Activated CD8-positive, alpha-beta T cell treated with anti-CD3 and anti-CD28 coated beads, Interleukin-2, amount 10 ng/mL, durations not matched to agents 7 days and 5 days (primary cell): Measurements from ENCODE around the gene TDP1. TPM values are rescaled to one million over a fixed set of nuclear protein-coding genes. Genes with fewer than 3 reads are reported as not detected.

ENCODE experiments used
- ATAC-seq: fragments of 150-1000 bp; cut with Tn5 transposase; one replicate; pipeline ENCODE4 v1.10.0; 2021; ENCODE audit warnings: moderate library complexity
- CTCF ChIA-PET: fragments of 350-600 bp; sonication (Branson Sonifier 250); formaldehyde crosslinking; loops from one replicate; lab custom pipeline; 2021; ENCODE audit warnings: antibody characterized with exemption; lab: Charles Lee
- POLR2A ChIA-PET: fragments of 350-600 bp; sonication (Branson Sonifier 250); formaldehyde crosslinking; loops from one replicate; lab custom pipeline; 2021; ENCODE audit warnings: antibody characterized with exemption; lab: Charles Lee
- DNase-seq: peaks from one replicate; pipeline ENCODE4 v3.0.0-alpha.2; 2020
- H3K27ac Mint-ChIP-seq: one replicate; pipeline ENCODE4 v1.8.0; 2021; ENCODE audit warnings: mild to moderate bottlenecking, mixed read lengths
- H3K27me3 Mint-ChIP-seq: one replicate; pipeline ENCODE4 v1.8.0; 2021; ENCODE audit warnings: low read depth, mixed read lengths
- H3K36me3 Mint-ChIP-seq: one replicate; pipeline ENCODE4 v1.8.0; 2021; ENCODE audit warnings: low read depth, mixed read lengths
- H3K4me1 Mint-ChIP-seq: one replicate; pipeline ENCODE4 v1.8.0; 2021; ENCODE audit warnings: low read depth, mixed read lengths
- H3K4me3 Mint-ChIP-seq: one replicate; pipeline ENCODE4 v1.8.0; 2021; ENCODE audit warnings: mild to moderate bottlenecking, mixed read lengths
- H3K9me3 Mint-ChIP-seq: one replicate; pipeline ENCODE4 v1.8.0; 2022; ENCODE audit warnings: mixed read lengths; ENCODE audit not compliant: insufficient read depth
- total RNA-seq, 2 experiments: library from RNA; stranded (reverse); gene quantifications; one replicate each; pipeline ENCODE4 v1.2.3, GENCODE V29; 2021

TDP1 gene
- total RNA-seq, 2 experiments from 2014 or later, result 82.0 to 89.7 TPM

- H3K4me1 Mint-ChIP-seq, result peaks cover 17% of the 10 kb centered on the region
- ChIA-PET CTCF (no interaction called here), POLR2A (no interaction called here)
- DNase-seq (no peak), ATAC-seq (no peak)
- no peak overlapping the region for H3K27ac Mint-ChIP-seq
- no peak overlapping the region for H3K4me3 Mint-ChIP-seq
- H3K9me3 Mint-ChIP-seq, result no peaks in the 10 kb centered on the region
- H3K36me3 Mint-ChIP-seq, result peaks cover 3% of the 10 kb centered on the region
- H3K27me3 Mint-ChIP-seq, result peaks cover 5% of the 10 kb centered on the region
These were observed 135.7 kb downstream of the TDP1 start for GRCh38 chr14:90091393-90091792.

- peaks cover 3% of the 10 kb centered on the region for H3K27me3 Mint-ChIP-seq
- no peaks in the 10 kb centered on the region for H3K9me3 Mint-ChIP-seq
- no peak for DNase-seq
- POLR2A ChIA-PET, result no interaction called here
- peaks cover 17% of the 10 kb centered on the region for H3K4me1 Mint-ChIP-seq
- H3K36me3 Mint-ChIP-seq, result peaks cover 3% of the 10 kb centered on the region
- no peak for ATAC-seq
- H3K27ac Mint-ChIP-seq, result peak overlapping the region; percentile 30
- no peak overlapping the region for H3K4me3 Mint-ChIP-seq
- CTCF ChIA-PET, result interaction anchor here (1.5 kb wide), 1 partner anchor 140 kb away, joined by 4 read pairs; no protein-coding TSS in a partner anchor
These were observed 138.3 kb downstream of the TDP1 start for GRCh38 chr14:90093942-90094595.

Other genes starting within 250 kb of the TDP1 start
- gene EFCAB11, start 1.2 kb upstream of the TDP1 start, total RNA-seq, result 10 to 100 TPM in 1 of 2 experiments, 1 to 10 TPM in 1; 9.8 to 11.9 TPM
- under 1 TPM; 0.11 to 0.13 TPM for gene KCNK13, start 106.1 kb downstream of the TDP1 start, total RNA-seq